K562 (cell line): Measurements from ENCODE around the gene ADAMTS2. TPM values are rescaled to one million over a fixed set of nuclear protein-coding genes. Genes with fewer than 3 reads are reported as not detected.

ENCODE experiments used
- ATAC-seq: fragments of 200-7000 bp; cut with Tn5 transposase; 3 replicates; pipeline ENCODE4 v1.9.1; 2020; ENCODE audit warnings: moderate library complexity
- BruUV-seq: library from RNA; stranded (reverse); fragments of 400-500 nt; replicated peaks from 2 replicates; lab custom pipeline; 2021; lab: Mats Ljungman, UMichigan
- CTCF ChIA-PET: fragments of 300-600 bp; formaldehyde crosslinking; extraction: SDS; loops from one replicate; lab custom pipeline; 2021; ENCODE audit warnings: low intra/inter-chr PET ratio; lab: Yijun Ruan, JAX
- POLR2A ChIA-PET: fragments of 300-600, 350-650 bp; sonication (Branson Sonifier 250); formaldehyde crosslinking; extraction: SDS; loops from one replicate; lab custom pipeline; 2021; ENCODE audit warnings: antibody characterized with exemption, inconsistent platforms; lab: Yijun Ruan, JAX
- DNase-seq, 4 experiments: peaks; one replicate each; pipeline versions ENCODE4 v3.0.0 to v3.0.0-alpha.2; 2011 to 2018; ENCODE audit warnings: low spot score in 3 of 4, mixed read lengths in 3 of 4; ENCODE audit errors: extremely low read depth in 1 of 4
- FAIRE-seq: peaks from 2 replicates; lab custom pipeline; 2011; peaks lifted over from hg19 to GRCh38; lab: Jason Lieb, UNC
- H2AFZ ChIP-seq: 2 replicates; pipeline ENCODE4 v1.6.0; 2011; ENCODE audit warnings: low read depth, low read length, control low read depth, inconsistent platforms
- H3K27ac ChIP-seq: fragments of 200-600 bp; 3 replicates; pipeline ENCODE4 v1.8.0; 2011; ENCODE audit warnings: low read depth, mild to moderate bottlenecking, control low read depth, inconsistent platforms, low read length, moderate library complexity, mixed read lengths; ENCODE audit errors: extremely low read depth
- H3K27me3 ChIP-seq, 2 experiments: fragments of 300-600 bp in 1 of 2; 2 replicates in 1 of 2; 3 replicates in 1 of 2; pipeline versions ENCODE4 v1.6.0 to v1.8.0; 2011; ENCODE audit warnings: inconsistent platforms in 2 of 2, low read length in 2 of 2, mild to moderate bottlenecking in 1 of 2, mixed read lengths in 1 of 2, moderate library complexity in 1 of 2; ENCODE audit not compliant: control insufficient read depth in 2 of 2, insufficient read depth in 2 of 2
- H3K36me3 ChIP-seq: fragments of 300-600 bp; 3 replicates; pipeline ENCODE4 v1.8.0; 2011; ENCODE audit warnings: mild to moderate bottlenecking, low read length, inconsistent platforms; ENCODE audit not compliant: control insufficient read depth, insufficient read depth
- H3K4me1 ChIP-seq, 2 experiments: fragments of 200-600 bp in 1 of 2; replicated peaks in 1 of 2; 2 replicates in 1 of 2; 3 replicates in 1 of 2; pipeline versions ENCODE4 v1.5.1 to v1.8.0; 2011; ENCODE audit warnings: inconsistent platforms in 2 of 2, low read length in 2 of 2, mild to moderate bottlenecking in 1 of 2, mixed read lengths in 1 of 2, moderate library complexity in 1 of 2; ENCODE audit not compliant: control insufficient read depth in 2 of 2, insufficient read depth in 2 of 2
- H3K4me2 ChIP-seq: 2 replicates; pipeline ENCODE4 v1.6.1; 2011; ENCODE audit warnings: low read length, control low read depth, inconsistent platforms, mixed read lengths; ENCODE audit not compliant: insufficient read depth
- H3K4me3 ChIP-seq: fragments of 200-600 bp; sonication (generic), shearing (Covaris generic); 2 replicates; pipeline ENCODE4 v1.5.1; 2016; ENCODE audit warnings: control low read depth, inconsistent platforms
- H3K79me2 ChIP-seq: fragments of 200-600 bp; 3 replicates; pipeline ENCODE4 v1.8.0; 2011; ENCODE audit warnings: low read length, inconsistent platforms; ENCODE audit not compliant: control insufficient read depth, insufficient read depth
- H3K9ac ChIP-seq, 2 experiments: 2 replicates each; pipeline versions ENCODE4 v1.6.0 to v1.6.1; 2011; ENCODE audit warnings: low read depth in 2 of 2, low read length in 2 of 2, control low read depth in 1 of 2, inconsistent platforms in 1 of 2, mild to moderate bottlenecking in 1 of 2, mixed read lengths in 1 of 2; ENCODE audit not compliant: insufficient read depth in 1 of 2
- H3K9me1 ChIP-seq: one replicate; pipeline ENCODE4 v1.6.0; 2011; ENCODE audit warnings: inconsistent platforms, mild to moderate bottlenecking, low read length, moderate library complexity; ENCODE audit not compliant: control insufficient read depth, insufficient read depth
- H3K9me3 ChIP-seq: replicated peaks from 2 replicates; pipeline ENCODE4 v1.5.1; 2011; ENCODE audit warnings: low read depth, low read length, inconsistent platforms; ENCODE audit not compliant: control insufficient read depth, insufficient read depth
- H4K20me1 ChIP-seq: replicated peaks from 2 replicates; pipeline ENCODE4 v1.6.1; 2011; ENCODE audit warnings: low read length, inconsistent platforms, mixed read lengths; ENCODE audit not compliant: control insufficient read depth, insufficient read depth
- FOXP1 ChIP-seq: sonication (generic); formaldehyde crosslinking; IDR thresholded peaks from 2 replicates; pipeline ENCODE4 v1.8.0; 2022; ENCODE audit warnings: mild to moderate bottlenecking, missing genetic modification reagents
- SMAD2 ChIP-seq: fragments of 150-350 bp; IDR thresholded peaks from 2 replicates; pipeline ENCODE4 v1.6.1; 2014; ENCODE audit warnings: low read depth, mild to moderate bottlenecking, low read length
- ZNF212 ChIP-seq: fragments of 450-650 bp; formaldehyde crosslinking; IDR thresholded peaks from 2 replicates; pipeline ENCODE4 v1.4.0; 2020; ENCODE audit warnings: mild to moderate bottlenecking
- WGBS: fragments of 100-300 bp; shearing (Covaris generic); methylation state at CpG from one replicate; pipeline ENCODE4 v1.1.6; 2016; ENCODE audit warnings: low coverage, mixed read lengths; ENCODE audit not compliant: insufficient coverage; ENCODE audit errors: missing lambda C conversion rate; 5-methylcytosine and 5-hydroxymethylcytosine counted together
- in situ Hi-C: fragments of 300-500 bp; cut with MboI; formaldehyde crosslinking; loops from 4 replicates; pipeline ENCODE4 v1.15.0; 2018; ENCODE audit warnings: inconsistent platforms, mixed read lengths
- intact Hi-C: fragments of 100-400 bp; cut with micrococcal nuclease; formaldehyde crosslinking; loops from 2 replicates; pipeline ENCODE4 v1.14.2; 2022
- polyA plus RNA-seq, 8 experiments: library from polyadenylated mRNA; depleted of rRNA in 4 of 8; stranded (reverse) in 5 of 8; unstranded in 3 of 8; fragments of >200 nt; fragmentation: Nextera tagmentation in 2 of 8; fragmentation: Illumina TruSeq in 1 of 8; extraction: Ambion mirVana in 2 of 8; extraction: Trizol in 1 of 8; gene quantifications; 2 replicates each; pipeline versions ENCODE4 v1.2.1 to v1.2.3, GENCODE V29; 2011 to 2014; ENCODE audit warnings: inconsistent platforms in 1 of 8, missing spikeins in 1 of 8
- total RNA-seq, 7 experiments: library from RNA; depleted of rRNA in 6 of 7; stranded (reverse); fragments of >200 nt in 6 of 7; fragmentation: Illumina TruSeq in 2 of 7; extraction: Trizol in 2 of 7; gene quantifications; 2 replicates each; pipeline versions ENCODE4 v1.2.1 to v1.2.3, GENCODE V29; 2011 to 2021; ENCODE audit warnings: low replicate concordance in 1 of 7
- TF ChIP-seq, protein P1 (sequence below): sonication (generic); formaldehyde crosslinking; IDR thresholded peaks from 2 replicates; pipeline ENCODE4 v1.8.1; 2023; ENCODE audit warnings: mild to moderate bottlenecking, missing genetic modification reagents
- TF ChIP-seq, protein P2 (sequence below): fragments of 450-650 bp; formaldehyde crosslinking; IDR thresholded peaks from 2 replicates; pipeline ENCODE4 v1.4.0; 2022; ENCODE audit warnings: missing genetic modification characterization

The ADAMTS2 gene
- total and polyA plus RNA-seq, 9 of the 15 experiments (the other 6 are each of a cell fraction or from before 2014, with no cell fraction given): not detected

GRCh38 chr5:179126506-179126991 lies 218.7 kb downstream of the ADAMTS2 start:
- H3K4me3 ChIP-seq: no peak overlapping the region
- H3K79me2 ChIP-seq: no peaks in the 10 kb centered on the region
- no peaks in the 10 kb centered on the region for H4K20me1 ChIP-seq
- no peak overlapping the region for H3K4me2 ChIP-seq
- H2AFZ ChIP-seq: no peak overlapping the region
- peaks cover 0 to 7% of the 10 kb centered on the region in 2 experiments; a peak in 1 of 5 replicates for H3K4me1 ChIP-seq
- H3K9ac ChIP-seq: no peak overlapping the region
- H3K27me3 ChIP-seq: peaks cover 0 to 70% of the 10 kb centered on the region in 2 experiments; a peak in 2 of 5 replicates
- no peaks in the 10 kb centered on the region for H3K9me3 ChIP-seq
- in situ Hi-C loops: no loop called here
- no peak for DNase-seq
- no peaks in the 10 kb centered on the region for H3K36me3 ChIP-seq
- POLR2A ChIA-PET: no interaction called here
- intact Hi-C loops: no loop called here
- 0% methylated on average over 14 of the region's 14 CpGs for WGBS
- CTCF ChIA-PET: no interaction called here
- TF ChIP-seq, protein P1, sequence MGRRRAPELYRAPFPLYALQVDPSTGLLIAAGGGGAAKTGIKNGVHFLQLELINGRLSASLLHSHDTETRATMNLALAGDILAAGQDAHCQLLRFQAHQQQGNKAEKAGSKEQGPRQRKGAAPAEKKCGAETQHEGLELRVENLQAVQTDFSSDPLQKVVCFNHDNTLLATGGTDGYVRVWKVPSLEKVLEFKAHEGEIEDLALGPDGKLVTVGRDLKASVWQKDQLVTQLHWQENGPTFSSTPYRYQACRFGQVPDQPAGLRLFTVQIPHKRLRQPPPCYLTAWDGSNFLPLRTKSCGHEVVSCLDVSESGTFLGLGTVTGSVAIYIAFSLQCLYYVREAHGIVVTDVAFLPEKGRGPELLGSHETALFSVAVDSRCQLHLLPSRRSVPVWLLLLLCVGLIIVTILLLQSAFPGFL: no peak
- TF ChIP-seq ZNF212 (CRISPR knock-in tag): no peak
- TF ChIP-seq FOXP1 (CRISPR knock-in tag): no peak
- TF ChIP-seq, protein P2, sequence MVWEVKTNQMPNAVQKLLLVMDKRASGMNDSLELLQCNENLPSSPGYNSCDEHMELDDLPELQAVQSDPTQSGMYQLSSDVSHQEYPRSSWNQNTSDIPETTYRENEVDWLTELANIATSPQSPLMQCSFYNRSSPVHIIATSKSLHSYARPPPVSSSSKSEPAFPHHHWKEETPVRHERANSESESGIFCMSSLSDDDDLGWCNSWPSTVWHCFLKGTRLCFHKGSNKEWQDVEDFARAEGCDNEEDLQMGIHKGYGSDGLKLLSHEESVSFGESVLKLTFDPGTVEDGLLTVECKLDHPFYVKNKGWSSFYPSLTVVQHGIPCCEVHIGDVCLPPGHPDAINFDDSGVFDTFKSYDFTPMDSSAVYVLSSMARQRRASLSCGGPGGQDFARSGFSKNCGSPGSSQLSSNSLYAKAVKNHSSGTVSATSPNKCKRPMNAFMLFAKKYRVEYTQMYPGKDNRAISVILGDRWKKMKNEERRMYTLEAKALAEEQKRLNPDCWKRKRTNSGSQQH: no peak
- no peak for TF ChIP-seq SMAD2
- TF ChIP-seq, all 486 proteins: peak for 0
- Histone ChIP-seq H3K27ac (no peak overlapping the region), H3K9me1 (no peaks in the 10 kb centered on the region)
- FAIRE-seq (no peak), ATAC-seq (no peak)
- BruUV-seq: no TSS peak
